Activated CD8-positive, alpha-beta memory T cell treated with anti-CD3 and anti-CD28 coated beads, Interleukin-2, amount 50 U/mL, for 1 hour (primary cell): ENCODE measurements around the gene BRWD1.
A peak's percentile ranks its signal among the peaks of the same experiment; 100 is the strongest.

Experiments
- DNase-seq: peaks from one replicate; pipeline ENCODE4 v3.0.0-alpha.2; 2020; ENCODE audit errors: extremely low read depth

The BRWD1 gene

GRCh38 chr21:39197448-39198233 is 115.8 kb downstream of the BRWD1 start:
- DNase-seq: no peak

- no peak for DNase-seq
These were observed 116.6 kb downstream of the BRWD1 start for GRCh38 chr21:39196838-39197237.

GRCh38 chr21:39196310-39196709 is 117.1 kb downstream of the BRWD1 start:
- DNase-seq: no peak

GRCh38 chr21:39193380-39193779 is 120.1 kb downstream of the BRWD1 start:
- DNase-seq: no peak

DNA sequence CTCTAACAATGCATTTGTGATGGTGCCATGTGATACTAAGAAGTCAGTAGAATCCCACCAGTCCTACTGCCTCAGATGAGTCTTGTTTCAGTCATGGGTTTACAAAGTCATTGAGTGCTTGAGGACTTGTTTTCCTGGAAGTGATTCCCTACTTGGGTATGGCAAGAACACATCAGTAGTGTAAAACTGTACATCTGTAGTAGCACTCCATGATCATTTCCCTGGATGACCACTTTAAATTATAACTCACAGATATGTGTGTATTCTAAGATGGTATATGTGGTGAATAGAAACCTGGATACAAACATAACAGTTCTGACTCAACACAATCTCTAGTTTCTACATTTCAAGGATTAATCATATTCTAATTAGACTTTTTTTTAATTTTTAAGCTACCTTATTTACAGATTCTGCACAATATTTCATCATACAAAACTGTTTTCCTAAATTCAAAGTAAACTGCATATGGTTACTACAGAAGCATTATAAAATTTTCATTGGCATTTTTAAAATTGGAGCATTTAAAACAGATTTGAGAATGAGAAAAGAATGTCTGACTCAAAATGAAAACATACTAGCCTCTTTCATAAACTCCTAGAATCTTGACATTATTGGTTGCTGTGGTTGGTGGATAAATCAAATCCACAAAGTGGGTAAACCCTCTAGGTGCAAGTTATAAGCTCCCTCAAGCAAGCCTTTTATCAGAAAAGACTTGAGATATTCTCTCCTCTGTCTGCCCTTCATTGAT is 123.4 kb downstream of the BRWD1 start:
- DNase-seq: no peak

DNA sequence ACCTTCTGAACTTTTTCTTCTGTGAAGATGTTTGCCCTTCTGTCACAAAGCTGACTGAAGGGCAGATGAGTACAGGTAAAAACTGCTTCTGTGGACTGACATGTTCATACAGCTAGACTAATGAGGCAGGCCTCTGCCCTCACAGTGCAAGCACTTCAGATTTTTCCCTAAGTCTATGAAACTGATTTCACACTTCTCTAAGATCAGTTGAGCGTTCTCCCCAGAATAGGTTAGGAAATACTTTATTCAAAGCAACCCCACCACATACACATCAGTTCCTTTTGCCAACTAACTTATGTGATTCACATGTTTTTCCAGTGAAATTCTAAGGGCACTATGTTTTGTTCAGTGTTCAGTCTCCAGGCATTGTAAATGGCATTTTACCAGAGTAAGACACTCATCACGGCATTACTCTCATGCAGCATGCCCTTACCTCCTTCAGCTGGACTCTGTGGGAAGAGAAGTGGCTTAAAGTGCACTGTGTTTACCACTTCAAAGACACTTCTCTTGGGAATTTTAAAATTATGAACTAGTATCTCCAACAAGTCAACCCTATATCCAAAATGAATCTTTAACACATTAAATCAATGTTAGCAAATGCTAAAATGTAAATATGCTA is 124.8 kb downstream of the BRWD1 start:
- DNase-seq: no peak

- DNase-seq: no peak
These were observed 126.3 kb downstream of the BRWD1 start for GRCh38 chr21:39187141-39187540.

DNA sequence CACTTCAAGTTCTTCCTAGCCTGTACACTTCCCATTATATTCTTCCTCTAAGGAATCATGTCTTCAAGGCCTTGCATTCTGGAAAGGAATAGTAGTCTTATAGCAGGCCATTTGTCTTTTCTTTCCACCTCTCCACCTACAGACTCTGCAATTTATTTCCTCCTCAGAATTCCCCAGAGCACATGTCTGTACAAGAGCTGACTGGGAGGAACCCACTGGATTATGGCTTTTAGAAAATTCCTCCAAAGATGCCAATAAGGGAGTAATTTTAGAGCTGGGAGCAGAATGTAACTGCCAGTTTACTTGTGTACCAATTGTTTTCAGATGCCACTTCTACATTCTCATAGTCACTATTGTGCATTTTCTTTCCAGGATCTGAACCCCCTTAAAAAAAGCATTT is 126.8 kb downstream of the BRWD1 start:
- no peak for DNase-seq

GRCh38 chr21:39185157-39185556 is 128.3 kb downstream of the BRWD1 start:
- DNase-seq: no peak

- DNase-seq: no peak
These were observed 129.1 kb downstream of the BRWD1 start for GRCh38 chr21:39184050-39184980.

GRCh38 chr21:39183272-39184049 is 130.0 kb downstream of the BRWD1 start, which contains the start of gene PSMG1:
PSMG1 (minus strand) TSS chr21:39183451; CDS start chr21:39183385, 66 bp downstream.
- peak; percentile 76 for DNase-seq

DNA sequence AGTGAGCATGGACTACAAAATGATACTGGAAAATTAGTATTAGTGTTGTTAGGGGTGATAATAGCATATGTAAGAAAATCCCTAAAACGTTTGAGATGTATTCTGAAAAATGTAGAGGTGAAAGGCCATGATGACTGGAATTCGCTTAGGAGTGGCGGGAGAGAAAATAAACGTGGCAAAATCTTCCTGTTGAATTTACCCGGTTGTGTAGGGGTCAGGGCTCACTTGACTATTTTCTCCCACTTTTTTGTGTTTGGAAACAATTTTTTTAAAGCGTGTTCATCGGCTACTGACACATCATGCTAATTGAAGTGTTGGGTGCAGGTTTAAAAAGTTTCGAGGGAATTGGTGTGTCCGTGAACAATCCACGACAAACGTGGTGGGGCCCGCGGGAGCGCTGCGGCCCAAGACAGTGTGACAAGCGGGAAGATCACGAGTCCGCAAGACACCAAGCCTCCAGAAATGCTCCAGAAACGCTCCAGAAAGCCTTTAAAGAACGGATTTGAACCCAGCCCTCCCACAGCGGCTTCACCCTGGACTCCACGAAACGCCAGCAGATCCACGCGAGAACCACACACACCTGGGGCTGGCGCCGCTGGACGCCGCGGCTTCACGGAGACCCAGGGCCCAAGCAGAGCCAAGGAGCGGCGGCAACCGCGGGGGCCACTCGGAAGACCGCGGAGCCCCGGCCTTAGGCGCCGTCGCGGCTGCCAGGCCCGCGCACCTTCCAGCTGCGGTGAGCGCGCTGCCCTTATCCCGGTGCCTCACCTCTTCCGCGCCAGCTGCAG is 130.8 kb downstream of the BRWD1 start:
- DNase-seq: no peak

GRCh38 chr21:39182016-39182415 is 131.4 kb downstream of the BRWD1 start:
- DNase-seq: no peak

DNA sequence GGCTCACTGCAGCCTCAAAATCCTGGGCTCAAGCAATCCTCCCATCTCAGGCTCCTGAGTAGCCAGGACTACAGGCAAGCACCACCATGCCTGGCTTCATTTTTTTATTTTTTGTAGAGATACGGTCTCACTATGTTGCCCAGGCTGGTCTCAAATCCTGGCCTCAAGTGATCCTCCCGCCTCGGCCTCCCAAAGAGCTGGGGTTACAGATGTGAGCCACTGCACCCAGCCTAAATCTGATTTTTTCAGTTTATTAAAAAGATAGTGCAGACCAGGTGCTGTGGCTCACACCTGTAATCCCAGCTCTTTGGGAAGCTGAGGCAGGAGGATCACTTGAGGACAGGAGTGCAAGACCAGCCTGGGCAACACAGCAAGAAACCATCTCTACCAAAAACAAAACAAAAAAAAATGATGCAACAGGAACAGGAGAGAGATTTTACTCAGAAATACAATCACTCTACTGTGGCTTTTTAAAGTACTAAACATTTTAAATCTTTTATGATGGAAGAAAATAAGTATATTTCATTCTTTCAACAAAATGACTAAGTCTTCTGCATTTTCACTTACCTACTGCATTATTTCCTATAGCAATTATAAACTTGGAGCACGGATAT is 132.1 kb downstream of the BRWD1 start:
- DNase-seq: no peak

GRCh38 chr21:39180429-39181019 is 132.9 kb downstream of the BRWD1 start:
- DNase-seq: no peak

GRCh38 chr21:39178421-39178820 is 135.0 kb downstream of the BRWD1 start:
- no peak for DNase-seq

- DNase-seq: no peak
These were observed 137.1 kb downstream of the BRWD1 start for GRCh38 chr21:39176271-39176709.

- no peak for DNase-seq
These were observed 137.8 kb downstream of the BRWD1 start for GRCh38 chr21:39175665-39176064.

- DNase-seq: no peak
These were observed 138.3 kb downstream of the BRWD1 start for GRCh38 chr21:39175154-39175553.
